ENCODE data around the gene ZNF662. TPM values are rescaled to one million over a fixed set of nuclear protein-coding genes. Genes with fewer than 3 reads are reported as not detected.

Gene ZNF662
- total and polyA plus RNA-seq, 12 donors: 1.8 to 17.6 (median 7.2) TPM

GRCh38 chr3:42867138-42867537 lies 38.8 kb upstream of the ZNF662 start:
- WGBS, 4 donors: 88 to 96% (median 93%) methylated on average over 7 of the region's 7 CpGs
- no peak overlapping the region for H3K27ac ChIP-seq
- no peak for DNase-seq
- H3K27me3 ChIP-seq: no peaks in the 10 kb centered on the region
- no peak for TF ChIP-seq CTCF (IDR thresholded peaks at IDR 0.05)
- no peak for TF ChIP-seq POLR2A (IDR thresholded peaks at IDR 0.05)
- intact Hi-C loops (cut with DNase I): no loop called here
- peaks cover 0 to 7% of the 10 kb centered on the region in 2 donors for H3K4me1 ChIP-seq (replicated peaks in 1 of 2)
- no peaks in the 10 kb centered on the region for H3K36me3 ChIP-seq (replicated peaks in 1 of 2)
- H3K4me3 ChIP-seq: no peak overlapping the region
- H3K9me3 ChIP-seq (replicated peaks in 1 of 3): no peaks in the 10 kb centered on the region

GRCh38 chr3:42868841-42869240 lies 37.1 kb upstream of the ZNF662 start:
- no peak overlapping the region for H3K27ac ChIP-seq
- no peak for TF ChIP-seq POLR2A (IDR thresholded peaks at IDR 0.05)
- no peak for TF ChIP-seq CTCF (IDR thresholded peaks at IDR 0.05)
- intact Hi-C loops (cut with DNase I): no loop called here
- 74 to 91% (median 83%) methylated on average over 5 of the region's 5 CpGs for WGBS, 4 donors
- no peaks in the 10 kb centered on the region for H3K36me3 ChIP-seq (replicated peaks in 1 of 2)
- no peaks in the 10 kb centered on the region for H3K9me3 ChIP-seq (replicated peaks in 1 of 3)
- DNase-seq: no peak
- no peaks in the 10 kb centered on the region for H3K27me3 ChIP-seq
- H3K4me1 ChIP-seq (replicated peaks in 1 of 2): peaks cover 0 to 7% of the 10 kb centered on the region in 2 donors
- H3K4me3 ChIP-seq: no peak overlapping the region

- H3K4me1 ChIP-seq (replicated peaks in 1 of 2): peaks cover 0 to 7% of the 10 kb centered on the region in 2 donors
- no peak for TF ChIP-seq CTCF (IDR thresholded peaks at IDR 0.05)
- TF ChIP-seq POLR2A (IDR thresholded peaks at IDR 0.05): no peak
- intact Hi-C loops (cut with DNase I): loop anchor here in 1 of 2 donors (10.0 kb wide), 1 partner anchor 87 kb away; no protein-coding TSS in a partner anchor
- no peaks in the 10 kb centered on the region for H3K9me3 ChIP-seq (replicated peaks in 1 of 3)
- no peaks in the 10 kb centered on the region for H3K36me3 ChIP-seq (replicated peaks in 1 of 2)
- 51 to 70% (median 55%) methylated on average over 5 of the region's 5 CpGs for WGBS, 4 donors
- peak in 2 of 7 donors; percentile 22 to 25 for DNase-seq
- H3K27ac ChIP-seq: no peak overlapping the region
- no peak overlapping the region for H3K4me3 ChIP-seq
- H3K27me3 ChIP-seq: no peaks in the 10 kb centered on the region
Measured at GRCh38 chr3:42871592-42872196, 34.2 kb upstream of the ZNF662 start.

- intact Hi-C loops (cut with DNase I): loop anchor here in 1 of 2 donors (10.0 kb wide), 1 partner anchor 88 kb away; no protein-coding TSS in a partner anchor
Measured at GRCh38 chr3:42872718-42873117, 33.2 kb upstream of the ZNF662 start.

More at GRCh38 chr3:42872718-42873117, 33.2 kb upstream of the ZNF662 start:
- TF ChIP-seq POLR2A (IDR thresholded peaks at IDR 0.05): no peak
- TF ChIP-seq CTCF (IDR thresholded peaks at IDR 0.05): no peak
- no peaks in the 10 kb centered on the region for H3K27me3 ChIP-seq
- H3K4me3 ChIP-seq: no peak overlapping the region
- H3K27ac ChIP-seq: no peak overlapping the region
- no peak for DNase-seq
- H3K9me3 ChIP-seq (replicated peaks in 1 of 3): no peaks in the 10 kb centered on the region
- H3K36me3 ChIP-seq (replicated peaks in 1 of 2): no peaks in the 10 kb centered on the region
- peaks cover 0 to 7% of the 10 kb centered on the region in 2 donors for H3K4me1 ChIP-seq (replicated peaks in 1 of 2)
- 74 to 92% (median 81%) methylated on average over 1 of the region's 1 CpG for WGBS, 4 donors
